HEK293T (cell line): ENCODE data around the gene PNN.

Experiments used
- ARNT ChIP-seq: fragments of 450-650 bp; IDR thresholded peaks from 2 replicates; pipeline ENCODE4 v1.6.1; 2017; ENCODE audit warnings: mild to moderate bottlenecking
- BHLHE40 ChIP-seq: fragments of 450-650 bp; IDR thresholded peaks from 2 replicates; pipeline ENCODE4 v1.6.1; 2016; ENCODE audit warnings: mild to moderate bottlenecking, moderate library complexity, borderline replicate concordance
- CTBP1 ChIP-seq: fragments of 450-650 bp; IDR thresholded peaks from 2 replicates; pipeline ENCODE4 v1.6.1; 2016; ENCODE audit warnings: borderline replicate concordance
- FOXA1 ChIP-seq: fragments of 450-650 bp; IDR thresholded peaks from 2 replicates; pipeline ENCODE4 v1.6.1; 2016; ENCODE audit warnings: mild to moderate bottlenecking
- FOXM1 ChIP-seq: fragments of 450-650 bp; IDR thresholded peaks from 2 replicates; pipeline ENCODE4 v1.6.1; 2017; ENCODE audit warnings: mild to moderate bottlenecking, borderline replicate concordance
- HDGF ChIP-seq: fragments of 450-650 bp; IDR thresholded peaks from 2 replicates; pipeline ENCODE4 v1.6.1; 2017; ENCODE audit warnings: antibody characterized with exemption, borderline replicate concordance
- L3MBTL2 ChIP-seq: fragments of 450-650 bp; conservative IDR thresholded peaks from 2 replicates; pipeline ENCODE4 v1.6.1; 2016; ENCODE audit warnings: mild to moderate bottlenecking
- LEF1 ChIP-seq: fragments of 450-650 bp; IDR thresholded peaks from 2 replicates; pipeline ENCODE4 v1.6.1; 2017; ENCODE audit warnings: mild to moderate bottlenecking, borderline replicate concordance
- SP1 ChIP-seq: fragments of 450-650 bp; IDR thresholded peaks from 2 replicates; pipeline ENCODE4 v1.6.1; 2017
- SUZ12 ChIP-seq: fragments of 450-650 bp; IDR thresholded peaks from 2 replicates; pipeline ENCODE4 v1.6.1; 2016; ENCODE audit warnings: mild to moderate bottlenecking
- TARDBP ChIP-seq: fragments of 450-650 bp; IDR thresholded peaks from 2 replicates; pipeline ENCODE4 v1.6.1; 2016
- ZNF384 ChIP-seq: fragments of 450-650 bp; IDR thresholded peaks from 2 replicates; pipeline ENCODE4 v1.6.1; 2016
- TF ChIP-seq, protein P1 (sequence below): fragments of 450-650 bp; IDR thresholded peaks from 2 replicates; pipeline ENCODE4 v1.6.1; 2016

DNA sequence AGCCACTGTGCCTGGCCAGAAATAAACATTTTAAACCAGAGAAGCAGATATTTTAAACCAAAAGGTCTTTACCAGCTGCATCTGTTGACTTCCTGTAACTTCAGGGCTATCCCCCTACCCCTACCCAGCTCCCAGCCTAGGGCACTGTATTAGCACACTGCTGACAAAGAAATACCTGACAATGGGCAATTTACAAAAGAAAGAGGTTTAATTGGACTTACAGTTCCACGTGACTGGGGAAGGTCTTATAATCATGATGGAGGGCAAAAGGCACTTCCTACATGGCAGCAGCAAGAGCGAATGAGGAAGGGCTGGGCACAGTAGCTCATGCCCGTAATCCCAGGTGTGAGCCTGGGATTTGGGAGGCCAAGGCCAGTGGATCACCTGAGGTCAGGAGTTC, 34.9 kb upstream of the PNN start:
- TF ChIP-seq CTBP1, result no peak
- TF ChIP-seq SP1, result no peak
- no peak for TF ChIP-seq LEF1
- no peak for TF ChIP-seq ZNF384
- TF ChIP-seq TARDBP, result no peak
- TF ChIP-seq ARNT, result no peak
- TF ChIP-seq BHLHE40, result no peak
- no peak for TF ChIP-seq HDGF
- no peak for TF ChIP-seq SUZ12
- no peak for TF ChIP-seq FOXM1
- no peak for TF ChIP-seq FOXA1
- no peak for TF ChIP-seq L3MBTL2
- TF ChIP-seq, protein P1, sequence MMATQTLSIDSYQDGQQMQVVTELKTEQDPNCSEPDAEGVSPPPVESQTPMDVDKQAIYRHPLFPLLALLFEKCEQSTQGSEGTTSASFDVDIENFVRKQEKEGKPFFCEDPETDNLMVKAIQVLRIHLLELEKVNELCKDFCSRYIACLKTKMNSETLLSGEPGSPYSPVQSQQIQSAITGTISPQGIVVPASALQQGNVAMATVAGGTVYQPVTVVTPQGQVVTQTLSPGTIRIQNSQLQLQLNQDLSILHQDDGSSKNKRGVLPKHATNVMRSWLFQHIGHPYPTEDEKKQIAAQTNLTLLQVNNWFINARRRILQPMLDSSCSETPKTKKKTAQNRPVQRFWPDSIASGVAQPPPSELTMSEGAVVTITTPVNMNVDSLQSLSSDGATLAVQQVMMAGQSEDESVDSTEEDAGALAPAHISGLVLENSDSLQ, result no peak
